Measurements from ENCODE around the gene LENG1. TPM values are rescaled to one million over a fixed set of nuclear protein-coding genes. Genes with fewer than 3 reads are reported as not detected.
A peak's percentile ranks its signal among the peaks of the same experiment; 100 is the strongest.

LENG1 gene
- total and polyA plus RNA-seq, 9 of the 15 experiments (the other 6 are each of a cell fraction or from before 2014, with no cell fraction given) = 0.30 to 10.5 (median 4.7) TPM

DNA sequence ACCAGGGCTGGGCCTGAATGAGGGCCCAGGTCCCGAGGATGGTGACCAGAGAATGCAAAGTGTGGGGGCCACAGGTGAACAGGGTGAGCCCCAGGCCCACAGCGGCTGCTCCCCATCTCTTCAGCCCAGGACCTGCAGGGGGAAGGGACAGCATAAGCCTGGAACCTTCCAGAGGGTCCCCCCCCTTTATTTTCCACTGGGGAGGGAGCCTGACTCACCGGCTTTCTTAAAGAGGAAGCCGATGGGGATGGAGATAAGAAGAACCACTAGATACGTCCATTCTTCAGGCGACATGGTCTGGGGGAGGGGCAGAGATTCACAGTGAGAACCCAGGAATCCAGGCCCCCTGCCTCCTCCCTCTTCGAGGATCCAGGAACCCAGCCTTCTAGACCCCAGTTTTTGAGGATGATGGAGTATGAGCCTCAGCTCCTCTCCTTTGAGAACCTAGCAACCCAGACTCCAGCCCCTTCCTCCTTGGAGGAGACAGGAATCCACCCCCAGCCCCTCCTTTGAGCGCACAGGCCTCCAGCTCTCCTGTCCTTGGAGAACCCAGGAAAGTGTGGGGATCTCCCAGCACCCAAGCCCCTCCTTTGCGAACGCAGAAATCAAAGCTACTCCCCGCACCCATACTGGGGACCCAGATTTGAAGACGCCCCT, 28.8 kb upstream of the LENG1 start (continued):
- TF ChIP-seq, protein P1, sequence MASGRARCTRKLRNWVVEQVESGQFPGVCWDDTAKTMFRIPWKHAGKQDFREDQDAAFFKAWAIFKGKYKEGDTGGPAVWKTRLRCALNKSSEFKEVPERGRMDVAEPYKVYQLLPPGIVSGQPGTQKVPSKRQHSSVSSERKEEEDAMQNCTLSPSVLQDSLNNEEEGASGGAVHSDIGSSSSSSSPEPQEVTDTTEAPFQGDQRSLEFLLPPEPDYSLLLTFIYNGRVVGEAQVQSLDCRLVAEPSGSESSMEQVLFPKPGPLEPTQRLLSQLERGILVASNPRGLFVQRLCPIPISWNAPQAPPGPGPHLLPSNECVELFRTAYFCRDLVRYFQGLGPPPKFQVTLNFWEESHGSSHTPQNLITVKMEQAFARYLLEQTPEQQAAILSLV (tag; IDR thresholded peaks at IDR 0.05) = no peak
- TF ChIP-seq PRMT5 (CRISPR knock-in tag; IDR thresholded peaks at IDR 0.05) = no peak
- no peak for TF ChIP-seq PHB2 (IDR thresholded peaks at IDR 0.05; ENCODE audit: low read depth)
- no peak for TF ChIP-seq STAT5A (IDR thresholded peaks at IDR 0.05; ENCODE audit: borderline replicate concordance, low read length)
- TF ChIP-seq, protein P2, sequence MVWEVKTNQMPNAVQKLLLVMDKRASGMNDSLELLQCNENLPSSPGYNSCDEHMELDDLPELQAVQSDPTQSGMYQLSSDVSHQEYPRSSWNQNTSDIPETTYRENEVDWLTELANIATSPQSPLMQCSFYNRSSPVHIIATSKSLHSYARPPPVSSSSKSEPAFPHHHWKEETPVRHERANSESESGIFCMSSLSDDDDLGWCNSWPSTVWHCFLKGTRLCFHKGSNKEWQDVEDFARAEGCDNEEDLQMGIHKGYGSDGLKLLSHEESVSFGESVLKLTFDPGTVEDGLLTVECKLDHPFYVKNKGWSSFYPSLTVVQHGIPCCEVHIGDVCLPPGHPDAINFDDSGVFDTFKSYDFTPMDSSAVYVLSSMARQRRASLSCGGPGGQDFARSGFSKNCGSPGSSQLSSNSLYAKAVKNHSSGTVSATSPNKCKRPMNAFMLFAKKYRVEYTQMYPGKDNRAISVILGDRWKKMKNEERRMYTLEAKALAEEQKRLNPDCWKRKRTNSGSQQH (CRISPR knock-in tag; IDR thresholded peaks at IDR 0.05) = no peak
- TF ChIP-seq, protein P3, sequence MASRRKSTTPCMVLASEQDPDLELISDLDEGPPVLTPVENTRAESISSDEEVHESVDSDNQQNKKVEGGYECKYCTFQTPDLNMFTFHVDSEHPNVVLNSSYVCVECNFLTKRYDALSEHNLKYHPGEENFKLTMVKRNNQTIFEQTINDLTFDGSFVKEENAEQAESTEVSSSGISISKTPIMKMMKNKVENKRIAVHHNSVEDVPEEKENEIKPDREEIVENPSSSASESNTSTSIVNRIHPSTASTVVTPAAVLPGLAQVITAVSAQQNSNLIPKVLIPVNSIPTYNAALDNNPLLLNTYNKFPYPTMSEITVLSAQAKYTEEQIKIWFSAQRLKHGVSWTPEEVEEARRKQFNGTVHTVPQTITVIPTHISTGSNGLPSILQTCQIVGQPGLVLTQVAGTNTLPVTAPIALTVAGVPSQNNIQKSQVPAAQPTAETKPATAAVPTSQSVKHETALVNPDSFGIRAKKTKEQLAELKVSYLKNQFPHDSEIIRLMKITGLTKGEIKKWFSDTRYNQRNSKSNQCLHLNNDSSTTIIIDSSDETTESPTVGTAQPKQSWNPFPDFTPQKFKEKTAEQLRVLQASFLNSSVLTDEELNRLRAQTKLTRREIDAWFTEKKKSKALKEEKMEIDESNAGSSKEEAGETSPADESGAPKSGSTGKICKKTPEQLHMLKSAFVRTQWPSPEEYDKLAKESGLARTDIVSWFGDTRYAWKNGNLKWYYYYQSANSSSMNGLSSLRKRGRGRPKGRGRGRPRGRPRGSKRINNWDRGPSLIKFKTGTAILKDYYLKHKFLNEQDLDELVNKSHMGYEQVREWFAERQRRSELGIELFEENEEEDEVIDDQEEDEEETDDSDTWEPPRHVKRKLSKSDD (conservative IDR thresholded peaks at IDR 0.05; ENCODE audit: low read length) = no peak
- TF ChIP-seq KAT7 (CRISPR knock-in tag; IDR thresholded peaks at IDR 0.05; ENCODE audit: borderline replicate concordance) = no peak
- TF ChIP-seq, protein P4, sequence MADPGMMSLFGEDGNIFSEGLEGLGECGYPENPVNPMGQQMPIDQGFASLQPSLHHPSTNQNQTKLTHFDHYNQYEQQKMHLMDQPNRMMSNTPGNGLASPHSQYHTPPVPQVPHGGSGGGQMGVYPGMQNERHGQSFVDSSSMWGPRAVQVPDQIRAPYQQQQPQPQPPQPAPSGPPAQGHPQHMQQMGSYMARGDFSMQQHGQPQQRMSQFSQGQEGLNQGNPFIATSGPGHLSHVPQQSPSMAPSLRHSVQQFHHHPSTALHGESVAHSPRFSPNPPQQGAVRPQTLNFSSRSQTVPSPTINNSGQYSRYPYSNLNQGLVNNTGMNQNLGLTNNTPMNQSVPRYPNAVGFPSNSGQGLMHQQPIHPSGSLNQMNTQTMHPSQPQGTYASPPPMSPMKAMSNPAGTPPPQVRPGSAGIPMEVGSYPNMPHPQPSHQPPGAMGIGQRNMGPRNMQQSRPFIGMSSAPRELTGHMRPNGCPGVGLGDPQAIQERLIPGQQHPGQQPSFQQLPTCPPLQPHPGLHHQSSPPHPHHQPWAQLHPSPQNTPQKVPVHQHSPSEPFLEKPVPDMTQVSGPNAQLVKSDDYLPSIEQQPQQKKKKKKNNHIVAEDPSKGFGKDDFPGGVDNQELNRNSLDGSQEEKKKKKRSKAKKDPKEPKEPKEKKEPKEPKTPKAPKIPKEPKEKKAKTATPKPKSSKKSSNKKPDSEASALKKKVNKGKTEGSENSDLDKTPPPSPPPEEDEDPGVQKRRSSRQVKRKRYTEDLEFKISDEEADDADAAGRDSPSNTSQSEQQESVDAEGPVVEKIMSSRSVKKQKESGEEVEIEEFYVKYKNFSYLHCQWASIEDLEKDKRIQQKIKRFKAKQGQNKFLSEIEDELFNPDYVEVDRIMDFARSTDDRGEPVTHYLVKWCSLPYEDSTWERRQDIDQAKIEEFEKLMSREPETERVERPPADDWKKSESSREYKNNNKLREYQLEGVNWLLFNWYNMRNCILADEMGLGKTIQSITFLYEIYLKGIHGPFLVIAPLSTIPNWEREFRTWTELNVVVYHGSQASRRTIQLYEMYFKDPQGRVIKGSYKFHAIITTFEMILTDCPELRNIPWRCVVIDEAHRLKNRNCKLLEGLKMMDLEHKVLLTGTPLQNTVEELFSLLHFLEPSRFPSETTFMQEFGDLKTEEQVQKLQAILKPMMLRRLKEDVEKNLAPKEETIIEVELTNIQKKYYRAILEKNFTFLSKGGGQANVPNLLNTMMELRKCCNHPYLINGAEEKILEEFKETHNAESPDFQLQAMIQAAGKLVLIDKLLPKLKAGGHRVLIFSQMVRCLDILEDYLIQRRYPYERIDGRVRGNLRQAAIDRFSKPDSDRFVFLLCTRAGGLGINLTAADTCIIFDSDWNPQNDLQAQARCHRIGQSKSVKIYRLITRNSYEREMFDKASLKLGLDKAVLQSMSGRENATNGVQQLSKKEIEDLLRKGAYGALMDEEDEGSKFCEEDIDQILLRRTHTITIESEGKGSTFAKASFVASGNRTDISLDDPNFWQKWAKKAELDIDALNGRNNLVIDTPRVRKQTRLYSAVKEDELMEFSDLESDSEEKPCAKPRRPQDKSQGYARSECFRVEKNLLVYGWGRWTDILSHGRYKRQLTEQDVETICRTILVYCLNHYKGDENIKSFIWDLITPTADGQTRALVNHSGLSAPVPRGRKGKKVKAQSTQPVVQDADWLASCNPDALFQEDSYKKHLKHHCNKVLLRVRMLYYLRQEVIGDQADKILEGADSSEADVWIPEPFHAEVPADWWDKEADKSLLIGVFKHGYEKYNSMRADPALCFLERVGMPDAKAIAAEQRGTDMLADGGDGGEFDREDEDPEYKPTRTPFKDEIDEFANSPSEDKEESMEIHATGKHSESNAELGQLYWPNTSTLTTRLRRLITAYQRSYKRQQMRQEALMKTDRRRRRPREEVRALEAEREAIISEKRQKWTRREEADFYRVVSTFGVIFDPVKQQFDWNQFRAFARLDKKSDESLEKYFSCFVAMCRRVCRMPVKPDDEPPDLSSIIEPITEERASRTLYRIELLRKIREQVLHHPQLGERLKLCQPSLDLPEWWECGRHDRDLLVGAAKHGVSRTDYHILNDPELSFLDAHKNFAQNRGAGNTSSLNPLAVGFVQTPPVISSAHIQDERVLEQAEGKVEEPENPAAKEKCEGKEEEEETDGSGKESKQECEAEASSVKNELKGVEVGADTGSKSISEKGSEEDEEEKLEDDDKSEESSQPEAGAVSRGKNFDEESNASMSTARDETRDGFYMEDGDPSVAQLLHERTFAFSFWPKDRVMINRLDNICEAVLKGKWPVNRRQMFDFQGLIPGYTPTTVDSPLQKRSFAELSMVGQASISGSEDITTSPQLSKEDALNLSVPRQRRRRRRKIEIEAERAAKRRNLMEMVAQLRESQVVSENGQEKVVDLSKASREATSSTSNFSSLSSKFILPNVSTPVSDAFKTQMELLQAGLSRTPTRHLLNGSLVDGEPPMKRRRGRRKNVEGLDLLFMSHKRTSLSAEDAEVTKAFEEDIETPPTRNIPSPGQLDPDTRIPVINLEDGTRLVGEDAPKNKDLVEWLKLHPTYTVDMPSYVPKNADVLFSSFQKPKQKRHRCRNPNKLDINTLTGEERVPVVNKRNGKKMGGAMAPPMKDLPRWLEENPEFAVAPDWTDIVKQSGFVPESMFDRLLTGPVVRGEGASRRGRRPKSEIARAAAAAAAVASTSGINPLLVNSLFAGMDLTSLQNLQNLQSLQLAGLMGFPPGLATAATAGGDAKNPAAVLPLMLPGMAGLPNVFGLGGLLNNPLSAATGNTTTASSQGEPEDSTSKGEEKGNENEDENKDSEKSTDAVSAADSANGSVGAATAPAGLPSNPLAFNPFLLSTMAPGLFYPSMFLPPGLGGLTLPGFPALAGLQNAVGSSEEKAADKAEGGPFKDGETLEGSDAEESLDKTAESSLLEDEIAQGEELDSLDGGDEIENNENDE (IDR thresholded peaks at IDR 0.05; ENCODE audit: low read depth, low read length) = no peak
- TF ChIP-seq KDM5B (IDR thresholded peaks at IDR 0.05; ENCODE audit: insufficient replicate concordance, low read depth, low read length) = peak; percentile 37
- TF ChIP-seq TCF7 (IDR thresholded peaks at IDR 0.05; ENCODE audit: borderline replicate concordance) = no peak
- TF ChIP-seq U2AF1 (optimal IDR thresholded peaks at IDR 0.05; ENCODE audit: low read depth, low read length) = no peak

All from K562 (cell line).